Stimulated activated CD4-positive, alpha-beta T cell treated with anti-CD3 and anti-CD28 coated beads, Interleukin-2, amount 100 ng/mL, for 48 hours (primary cell): Measurements from ENCODE around the gene NIPAL4.

Experiments
- DNase-seq, 2 donors: peaks; one replicate each; pipeline ENCODE4 v3.0.0-alpha.2; 2020

NIPAL4 gene

GRCh38 chr5:157486221-157486681 lies 26.2 kb downstream of the NIPAL4 start:
- DNase-seq: no peak

GRCh38 chr5:157486861-157487260 lies 26.8 kb downstream of the NIPAL4 start:
- no peak for DNase-seq

- no peak for DNase-seq
Measured at GRCh38 chr5:157487358-157487757, 27.3 kb downstream of the NIPAL4 start.

GRCh38 chr5:157491471-157491995 lies 31.5 kb downstream of the NIPAL4 start:
- no peak for DNase-seq

- no peak for DNase-seq
Measured at GRCh38 chr5:157492886-157493285, 32.9 kb downstream of the NIPAL4 start.

GRCh38 chr5:157494178-157494832 lies 34.3 kb downstream of the NIPAL4 start:
- DNase-seq: no peak

- DNase-seq: no peak
Measured at GRCh38 chr5:157496864-157497263, 36.9 kb downstream of the NIPAL4 start.

- DNase-seq: no peak
Measured at GRCh38 chr5:157497875-157498611, 38.0 kb downstream of the NIPAL4 start.

GRCh38 chr5:157502143-157502647 lies 42.2 kb downstream of the NIPAL4 start:
- DNase-seq: no peak

- no peak for DNase-seq
Measured at GRCh38 chr5:157504053-157504452, 44.0 kb downstream of the NIPAL4 start.

GRCh38 chr5:157505496-157505895 lies 45.5 kb downstream of the NIPAL4 start:
- no peak for DNase-seq

GRCh38 chr5:157506066-157506590 lies 46.1 kb downstream of the NIPAL4 start:
- DNase-seq: no peak

- no peak for DNase-seq
Measured at GRCh38 chr5:157506981-157507780, 47.2 kb downstream of the NIPAL4 start.

- DNase-seq: no peak
Measured at GRCh38 chr5:157509093-157509492, 49.1 kb downstream of the NIPAL4 start.

- DNase-seq: no peak
Measured at GRCh38 chr5:157509587-157509986, 49.6 kb downstream of the NIPAL4 start.

GRCh38 chr5:157510682-157511081 lies 50.7 kb downstream of the NIPAL4 start:
- DNase-seq: no peak

GRCh38 chr5:157511651-157512644 lies 51.9 kb downstream of the NIPAL4 start:
- DNase-seq: peak; percentile 15 to 19

GRCh38 chr5:157513182-157513581 lies 53.2 kb downstream of the NIPAL4 start:
- no peak for DNase-seq

- DNase-seq: no peak
Measured at GRCh38 chr5:157514974-157515373, 55.0 kb downstream of the NIPAL4 start.

GRCh38 chr5:157516006-157516405 lies 56.0 kb downstream of the NIPAL4 start:
- DNase-seq: peak; percentile 19 to 24

- DNase-seq: no peak
Measured at GRCh38 chr5:157516626-157517325, 56.8 kb downstream of the NIPAL4 start.
